ENCODE data around the gene TPD52L2.

GRCh38 chr20:63855363-63856097 lies 9.5 kb upstream of the TPD52L2 start:
- TF ChIP-seq TCF7L2 (IDR thresholded peaks at IDR 0.05; ENCODE audit: low read depth, low read length): no peak
- no peak for TF ChIP-seq CTCF (IDR thresholded peaks at IDR 0.05)
- TF ChIP-seq POLR2AphosphoS5 (IDR thresholded peaks at IDR 0.05; ENCODE audit: low read depth, low read length): no peak
- no peak for TF ChIP-seq SIN3A (IDR thresholded peaks at IDR 0.05; ENCODE audit: borderline replicate concordance, insufficient read depth, low read depth, low read length)
